ENCODE data around the gene CAMK2B.

CAMK2B gene

DNA sequence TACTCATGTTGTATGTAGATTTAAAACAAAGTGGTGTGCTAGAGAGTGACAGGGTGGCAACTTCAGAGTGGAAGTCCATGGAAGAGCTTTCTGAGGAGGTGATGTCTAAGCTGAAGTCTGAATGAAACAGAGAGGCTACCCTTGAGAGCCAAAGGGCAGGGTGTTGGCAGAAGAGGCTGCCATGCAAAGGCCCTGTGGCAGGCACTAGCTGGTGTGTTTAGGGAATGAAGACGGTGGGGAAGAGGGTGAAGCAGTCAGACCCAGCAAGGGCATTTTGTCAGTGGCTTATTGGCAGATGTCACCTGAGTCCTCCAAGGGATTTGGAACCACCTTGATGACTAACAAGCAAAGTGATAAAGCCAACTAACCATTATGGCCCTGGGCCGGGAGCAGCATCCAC, 3.7 kb upstream of the CAMK2B start:
- DNase-seq = no peak

DNA sequence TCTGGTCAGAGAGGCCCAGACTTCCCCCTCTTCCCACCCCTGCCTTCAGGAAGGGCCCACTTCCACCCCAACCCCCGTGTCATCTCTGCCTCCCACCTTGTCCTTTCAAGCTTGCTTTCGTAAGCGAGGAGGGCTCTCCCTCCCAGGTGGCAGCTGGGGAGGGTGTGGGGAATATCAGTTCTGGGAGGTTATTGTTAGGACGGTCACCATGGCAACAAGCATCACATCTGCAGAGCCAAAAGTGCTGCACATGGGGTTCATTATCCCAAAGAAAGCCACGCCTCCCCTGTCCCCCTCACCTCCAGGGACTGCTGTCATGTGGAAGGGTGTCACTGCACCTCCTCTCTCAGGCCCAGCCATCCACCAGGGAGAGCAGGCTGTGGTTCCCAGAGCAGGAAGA, 2.6 kb upstream of the CAMK2B start:
- no peak for DNase-seq

DNA sequence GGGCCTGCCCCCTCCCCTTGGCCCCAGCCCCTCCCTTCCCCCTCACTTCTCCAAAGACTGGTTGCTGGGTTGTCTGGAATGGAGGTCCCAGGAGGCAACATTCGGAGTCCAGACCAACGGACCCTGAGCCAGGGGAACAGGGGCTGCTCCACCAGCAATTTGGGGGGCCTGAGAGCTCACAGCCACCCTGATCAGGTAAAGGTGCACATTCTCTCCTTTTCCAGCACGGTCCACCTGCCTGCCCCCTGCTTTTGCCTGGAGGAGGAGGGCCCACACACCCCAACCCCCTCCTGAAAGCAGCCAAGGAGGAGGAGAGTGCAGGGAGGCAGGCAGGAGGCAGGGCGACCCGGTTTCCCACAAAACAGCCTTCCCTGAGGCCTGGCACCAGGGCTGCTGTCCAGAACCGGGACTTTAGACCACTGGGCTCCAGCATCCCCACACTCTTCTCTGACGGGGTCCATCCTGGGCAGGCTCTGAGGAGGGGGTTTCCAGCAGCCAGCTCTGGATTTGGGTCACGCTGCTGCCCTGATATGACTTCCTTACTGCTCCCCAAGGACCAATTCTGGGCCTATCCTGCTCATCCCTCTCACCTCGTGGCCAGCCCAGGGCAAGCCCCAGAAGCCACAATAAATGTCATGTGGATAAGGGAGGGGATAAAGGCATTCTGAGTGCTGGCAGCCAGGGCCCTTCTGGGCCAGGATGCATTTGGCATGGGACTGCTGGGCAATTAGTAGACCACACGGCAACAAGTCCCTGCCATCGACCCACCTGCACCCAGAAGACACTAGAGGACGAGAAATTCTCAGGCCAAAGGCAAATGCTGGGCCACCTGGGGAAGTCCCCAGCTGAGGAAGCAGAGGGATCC, 1.1 kb upstream of the CAMK2B start:
- no peak for DNase-seq

DNA sequence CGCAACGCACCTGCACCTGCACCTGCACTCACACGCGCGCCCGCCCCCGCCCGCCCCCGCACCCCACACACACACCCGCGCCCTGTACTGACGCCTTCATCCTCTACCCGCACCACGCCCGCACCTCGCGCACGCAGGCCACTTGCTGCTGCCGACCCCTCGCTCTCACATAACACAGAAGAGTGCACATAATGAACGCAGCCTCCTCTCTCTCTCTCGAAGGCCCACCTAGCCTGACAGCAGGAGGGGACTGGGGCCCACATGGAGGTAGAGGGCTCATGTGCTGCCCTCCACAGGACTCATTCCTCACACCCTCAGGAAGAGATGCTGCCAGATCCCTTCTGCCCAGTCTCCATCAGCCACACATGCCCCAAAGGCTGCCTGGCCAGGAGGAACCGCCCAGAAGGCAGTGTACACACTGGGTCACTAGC, 432 bp upstream of the CAMK2B start:
- no peak for DNase-seq

DNA sequence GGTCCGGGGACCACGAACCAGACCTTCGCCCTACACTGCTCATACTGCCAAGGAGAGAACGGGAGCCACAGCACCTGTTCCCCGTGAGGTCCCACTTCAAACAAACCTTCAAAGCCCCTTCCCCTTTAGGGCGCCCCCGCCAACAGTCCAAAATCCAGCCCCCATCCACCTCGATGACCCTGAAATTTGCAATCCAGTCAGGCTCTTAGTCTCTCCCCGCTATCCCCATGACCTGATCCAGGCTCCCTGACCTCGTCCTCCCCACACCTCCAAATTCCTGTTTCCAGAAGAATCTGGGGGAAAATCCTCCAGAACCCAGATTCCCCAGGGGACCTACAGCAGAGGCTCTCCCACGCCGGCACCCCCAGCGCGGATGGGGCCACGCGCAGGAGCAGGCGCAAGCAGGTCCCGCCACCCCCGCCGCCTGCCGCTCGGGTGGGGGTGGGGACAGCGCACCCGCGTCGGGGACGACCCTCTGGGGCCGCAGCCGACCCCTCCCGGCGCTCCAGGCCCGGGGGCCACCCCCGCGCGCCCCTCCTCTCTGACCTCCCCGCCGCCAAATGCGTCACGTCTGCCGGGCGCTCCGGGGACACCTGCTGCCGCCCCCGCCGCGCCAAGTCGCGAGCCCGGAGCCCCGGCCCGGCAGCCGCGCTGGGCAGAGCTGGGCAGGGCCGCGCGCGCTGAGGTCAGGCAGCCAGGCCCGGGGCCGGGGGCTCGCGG, 753 bp downstream of the CAMK2B start:
- no peak for DNase-seq

DNA sequence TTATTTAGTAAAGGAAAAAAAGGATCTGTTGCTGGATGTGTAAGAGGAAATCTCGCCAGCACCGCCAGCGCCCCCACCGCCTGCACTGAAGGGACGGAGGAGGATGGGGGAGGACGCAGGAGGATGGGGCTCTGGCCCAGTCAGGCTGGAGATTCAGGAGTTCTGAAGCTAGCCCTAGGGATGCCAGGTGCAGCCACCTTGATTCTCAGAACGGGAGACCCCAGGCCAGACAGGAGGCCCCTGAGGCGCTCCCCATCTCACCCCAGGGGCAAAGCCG, 1.3 kb downstream of the CAMK2B start:
- DNase-seq = no peak

DNA sequence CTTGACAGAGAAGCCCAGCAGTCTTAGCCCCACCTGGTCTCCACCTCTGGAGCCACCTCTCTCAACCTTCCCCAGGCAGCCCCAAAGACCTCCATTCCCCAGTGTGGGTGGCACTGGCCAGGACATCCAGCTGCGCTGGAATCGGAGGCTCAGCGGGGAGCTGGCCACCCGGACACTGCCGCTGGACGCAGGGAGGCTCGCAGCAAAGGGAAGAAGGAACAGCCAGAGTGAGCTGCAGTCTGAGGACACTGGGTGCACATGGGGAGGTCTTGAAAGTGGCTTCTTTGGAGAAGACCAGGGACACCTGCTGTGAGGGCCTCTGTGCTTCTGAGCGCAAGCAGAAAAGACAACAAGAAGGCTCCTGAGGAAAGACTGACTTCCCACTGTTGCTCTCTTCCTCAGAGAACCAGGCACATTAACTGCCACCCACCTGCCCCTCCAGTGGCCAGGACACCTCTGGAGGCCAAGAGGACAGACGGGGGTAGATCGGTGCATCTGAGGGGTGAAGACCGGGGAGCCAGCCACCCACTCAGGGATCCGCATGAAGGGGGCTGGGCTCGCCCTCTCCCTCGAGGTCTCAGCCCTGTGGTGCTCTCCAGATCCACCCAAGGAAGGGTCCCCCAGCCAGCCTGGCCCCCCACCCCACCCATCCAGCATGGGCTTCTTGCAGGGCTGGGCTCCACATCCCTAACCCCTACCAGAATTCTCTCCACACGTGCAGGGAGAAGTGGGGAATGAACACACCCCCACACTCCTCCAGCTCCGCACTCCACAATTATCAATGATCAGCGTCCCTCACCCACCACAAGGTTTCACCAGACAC, 1.8 kb downstream of the CAMK2B start:
- no peak for DNase-seq

DNA sequence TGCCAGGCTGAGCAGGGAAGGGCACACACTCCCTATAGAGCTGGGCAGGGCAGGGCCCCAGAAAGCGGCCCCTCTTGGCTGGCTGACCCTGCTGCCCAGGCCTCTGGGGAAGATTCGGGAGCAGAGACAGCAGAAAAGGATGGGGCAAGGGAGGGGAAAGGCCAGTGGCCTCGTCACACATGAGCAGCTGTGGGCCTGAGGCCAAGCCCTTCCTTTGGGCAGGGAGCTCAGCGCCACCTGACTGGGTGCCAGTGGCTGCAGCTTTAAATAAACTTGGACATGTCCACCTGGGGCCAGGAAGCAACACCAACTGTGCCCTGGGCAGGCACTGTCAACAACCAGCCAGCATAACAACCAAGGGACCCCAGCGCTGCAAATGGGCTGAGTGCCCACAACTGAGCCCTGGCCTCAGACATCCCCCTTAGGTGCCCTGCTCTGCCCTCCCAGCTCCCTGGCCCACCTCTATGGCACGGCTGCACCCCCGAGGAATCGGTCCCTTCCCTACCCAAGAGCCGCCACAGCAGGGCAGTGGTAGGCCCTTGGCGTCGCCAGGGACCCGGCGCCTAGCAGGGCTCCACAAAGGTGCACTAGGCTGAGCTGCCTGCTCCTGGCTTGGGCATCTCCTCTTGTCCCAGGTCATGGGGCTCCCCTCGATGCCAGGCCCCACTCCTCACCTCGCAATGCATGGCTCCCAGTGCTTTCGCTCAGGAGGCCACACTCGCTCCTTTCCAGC, 2.6 kb downstream of the CAMK2B start:
- no peak for DNase-seq

DNA sequence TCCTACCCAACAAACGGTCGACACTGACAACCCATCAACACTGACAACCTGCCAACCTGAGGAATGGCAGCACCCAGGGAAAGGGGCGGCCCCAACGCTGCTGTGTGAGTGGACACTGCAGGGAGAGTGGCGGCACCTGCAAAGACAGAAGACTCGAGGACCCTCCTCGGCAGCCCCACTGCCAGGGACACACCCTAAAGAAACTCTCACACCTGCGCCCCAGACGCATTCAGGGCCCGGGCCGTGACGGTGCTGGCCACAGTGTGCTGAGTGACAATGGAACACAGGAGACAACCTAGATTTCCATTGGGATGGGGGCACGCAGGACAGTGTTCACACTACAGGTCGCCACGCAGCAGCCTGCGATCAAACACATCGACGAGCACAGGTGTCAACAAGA, 3.6 kb downstream of the CAMK2B start:
- DNase-seq = no peak

DNA sequence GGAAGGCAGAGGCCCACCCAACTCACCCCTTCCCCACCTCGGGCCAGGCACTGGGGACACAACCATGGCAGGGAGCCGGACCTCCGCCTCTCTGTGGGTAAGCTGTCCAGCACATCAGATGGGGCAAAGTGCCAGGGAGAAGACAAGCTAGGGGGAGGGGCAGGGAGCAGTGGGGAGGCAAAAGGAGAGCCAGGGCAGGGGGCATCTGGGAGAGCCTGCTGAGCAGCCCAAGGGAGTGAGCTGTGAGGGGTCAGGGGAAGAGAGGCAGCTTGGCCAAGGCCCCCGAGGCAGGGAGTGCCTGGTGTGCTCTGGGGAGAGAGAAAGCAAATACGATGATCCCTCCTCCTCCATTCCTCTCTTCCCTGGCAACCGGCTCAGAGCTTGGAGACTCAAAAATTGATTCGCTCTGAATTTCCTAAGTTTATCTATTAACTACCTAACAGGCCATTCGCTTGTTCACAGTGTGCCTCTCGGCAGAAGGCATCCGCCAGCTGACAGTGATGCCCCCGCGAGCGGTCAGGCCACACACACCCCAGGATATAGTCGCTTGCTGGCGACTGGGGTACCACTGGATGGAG, 4.5 kb downstream of the CAMK2B start:
- no peak for DNase-seq

DNA sequence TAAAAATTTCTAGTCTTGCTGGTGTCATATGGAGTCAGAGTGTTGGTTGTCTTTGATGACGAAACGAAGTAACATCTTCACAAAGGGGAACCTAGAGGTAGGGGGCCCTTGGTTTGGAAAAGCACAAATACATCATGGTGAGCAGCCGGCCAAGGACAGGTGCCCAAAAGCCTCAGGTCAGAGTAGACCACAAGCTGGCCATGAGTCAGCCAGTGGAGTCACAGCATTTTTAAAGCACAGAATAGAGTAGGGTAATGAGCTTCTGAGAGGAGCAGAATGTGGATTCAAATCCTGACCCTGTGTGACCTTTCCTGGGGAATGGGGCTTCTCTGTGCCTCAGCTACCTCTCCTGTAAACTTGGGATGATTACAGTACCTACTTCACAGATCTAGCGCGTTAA, 5.3 kb downstream of the CAMK2B start:
- DNase-seq = no peak

DNA sequence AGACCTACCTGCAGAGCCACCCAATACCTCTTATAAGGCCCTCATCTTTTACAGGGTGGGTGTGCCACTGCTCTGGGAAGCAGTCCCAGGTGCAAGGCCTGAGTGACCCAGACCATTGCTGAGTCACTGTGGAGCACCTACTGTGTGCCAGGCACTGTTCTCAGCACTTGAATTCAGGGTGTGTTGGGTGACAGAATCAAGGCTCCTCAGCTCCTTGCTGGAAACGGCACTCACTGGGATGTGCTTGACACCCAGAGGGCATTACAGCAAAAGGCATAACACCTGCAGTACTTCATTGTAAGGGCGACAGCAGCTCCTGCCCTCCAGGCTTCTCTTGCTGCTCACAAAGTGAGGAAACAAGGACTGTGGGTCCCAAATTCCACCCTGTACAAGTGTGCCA, 7.1 kb downstream of the CAMK2B start:
- DNase-seq = no peak

DNA sequence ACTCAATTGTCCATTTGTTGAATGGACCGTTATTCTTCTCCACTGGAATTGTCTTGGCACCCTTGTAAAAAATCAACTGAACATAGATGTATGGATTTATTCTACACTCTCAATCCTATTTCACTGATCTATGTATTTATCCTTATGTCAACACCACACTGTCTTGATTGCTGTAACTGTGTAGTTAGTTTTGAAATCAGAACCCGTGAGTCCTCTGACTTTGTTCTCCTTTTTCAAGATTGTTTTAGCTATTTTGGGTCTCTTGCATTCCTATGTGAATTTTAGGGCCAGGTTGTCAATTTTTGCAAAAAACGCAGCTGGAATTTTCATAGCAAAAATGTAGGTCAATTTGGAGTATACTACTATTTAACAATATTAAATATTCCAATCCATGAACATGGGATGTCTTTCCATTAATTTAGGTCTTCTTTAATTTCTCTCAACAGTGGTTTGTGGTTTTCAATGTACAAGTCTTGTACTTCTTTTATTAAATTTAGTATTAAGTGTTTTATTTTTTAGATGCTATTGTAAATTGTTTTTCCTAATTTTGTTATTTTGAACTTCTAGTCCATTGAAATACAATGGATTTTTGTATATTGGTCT, 10.0 kb downstream of the CAMK2B start:
- no peak for DNase-seq

DNA sequence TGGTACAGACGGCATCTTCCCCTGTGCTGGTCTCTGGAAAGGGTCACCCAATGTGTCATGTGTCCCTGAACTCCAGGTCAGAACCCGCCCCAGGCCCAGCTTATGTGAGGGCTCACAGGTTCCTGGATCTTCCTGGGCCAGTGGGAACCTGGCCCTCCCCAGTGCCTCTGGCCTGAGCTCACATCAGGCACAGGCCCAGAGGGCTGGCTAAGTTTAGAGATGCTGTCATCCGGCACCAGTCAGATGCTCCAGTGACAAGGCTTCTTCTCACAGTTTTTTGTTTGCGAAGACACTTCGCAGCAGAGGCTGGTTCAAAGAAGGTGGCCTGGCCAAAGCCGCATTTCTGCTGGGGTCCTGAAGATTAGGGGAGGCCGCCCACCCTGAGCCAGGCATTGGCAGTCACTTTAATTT, 11.8 kb downstream of the CAMK2B start:
- DNase-seq = no peak

DNA sequence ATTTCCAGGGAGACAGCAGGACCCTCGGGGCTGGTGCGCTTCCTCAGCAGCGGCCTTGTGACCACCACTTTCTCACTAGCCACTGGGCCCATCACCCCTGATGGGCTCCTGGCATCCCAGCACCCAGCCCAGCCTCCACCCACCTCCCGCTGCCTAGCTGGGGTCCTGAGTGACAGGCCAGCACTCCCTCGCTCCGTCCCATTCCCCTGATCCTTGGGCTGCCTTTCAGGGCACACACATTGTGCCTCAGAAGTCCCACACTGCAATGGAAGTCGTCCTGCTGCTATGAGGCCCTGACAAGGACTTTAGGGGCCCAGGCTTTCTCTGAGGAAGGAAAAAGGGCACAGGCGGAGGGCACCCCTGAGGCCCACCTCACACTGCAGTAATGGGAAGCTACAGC, 12.4 kb downstream of the CAMK2B start:
- DNase-seq = no peak

DNA sequence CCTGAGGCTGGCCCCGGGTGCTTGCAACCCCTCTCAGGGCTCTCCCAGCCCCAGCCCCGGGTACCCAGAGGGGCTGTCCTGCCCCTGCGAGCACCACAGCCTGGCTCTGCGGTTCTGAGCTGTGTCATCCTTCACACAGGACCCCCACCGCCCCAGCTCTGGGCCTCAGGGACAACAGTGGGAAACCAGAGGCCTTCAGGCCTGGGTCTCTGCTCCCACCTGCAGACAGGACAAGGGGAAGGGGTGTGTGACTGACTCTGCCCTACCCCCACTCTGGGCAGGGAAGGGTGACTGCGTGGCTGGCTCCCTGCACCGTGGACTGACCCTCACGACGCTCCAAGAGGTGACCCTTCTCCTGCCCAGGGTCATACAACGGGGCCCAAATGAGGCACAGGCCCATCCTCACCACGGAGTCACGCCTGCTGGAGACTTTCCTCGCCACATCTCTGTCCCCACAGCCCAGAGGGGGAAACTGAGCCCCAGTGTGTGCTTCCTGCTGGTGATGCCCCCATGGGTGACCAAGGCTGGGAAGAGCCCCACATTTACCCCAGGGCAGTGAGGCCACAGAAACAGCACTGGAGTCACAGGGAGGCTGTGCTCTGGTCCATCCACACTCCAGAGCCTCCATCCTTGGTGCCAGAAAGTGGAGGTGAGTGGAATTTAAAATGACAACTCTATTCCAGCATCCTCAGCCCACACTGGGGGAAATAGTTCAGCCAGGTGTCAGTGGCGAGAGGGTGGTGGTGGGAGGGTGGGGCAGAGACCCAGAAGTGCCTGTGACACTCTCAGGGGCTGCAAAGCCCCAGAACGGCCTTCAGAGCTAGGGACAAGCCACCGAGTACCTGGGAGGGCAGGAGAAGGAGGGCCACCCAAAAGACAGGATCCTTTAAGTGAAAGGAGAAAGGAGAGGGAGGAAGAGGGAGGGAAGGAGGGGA, 13.6 kb downstream of the CAMK2B start:
- DNase-seq = no peak

DNA sequence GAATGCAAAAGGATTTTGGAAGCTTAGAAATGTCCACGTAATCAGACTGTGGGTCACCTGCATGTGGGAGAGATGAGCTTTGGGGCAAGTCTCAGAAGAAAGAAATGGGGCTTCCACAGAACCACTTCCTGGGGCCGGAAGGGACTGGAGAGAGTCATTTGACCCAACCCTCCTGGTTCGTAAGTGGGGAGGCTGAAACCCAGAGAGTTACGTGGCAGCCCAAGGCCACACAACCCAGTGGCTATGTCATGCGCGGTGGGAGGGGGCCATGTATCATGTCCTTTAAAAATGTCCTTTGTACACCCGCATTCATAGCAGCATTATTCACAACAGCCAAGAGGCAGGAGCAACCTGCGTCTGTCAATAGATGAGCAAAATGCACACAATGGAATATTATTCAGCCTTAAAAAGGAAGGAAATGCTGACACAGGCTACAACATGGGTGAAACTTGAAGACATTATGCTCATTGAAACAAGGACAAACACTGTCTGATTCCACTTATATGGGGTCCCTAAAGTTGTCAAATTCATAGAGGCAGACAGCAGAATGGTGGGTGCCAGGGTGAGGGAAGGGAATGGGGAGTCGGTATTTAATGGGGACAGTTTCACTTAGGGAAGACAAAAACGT, 15.1 kb downstream of the CAMK2B start:
- DNase-seq = no peak

DNA sequence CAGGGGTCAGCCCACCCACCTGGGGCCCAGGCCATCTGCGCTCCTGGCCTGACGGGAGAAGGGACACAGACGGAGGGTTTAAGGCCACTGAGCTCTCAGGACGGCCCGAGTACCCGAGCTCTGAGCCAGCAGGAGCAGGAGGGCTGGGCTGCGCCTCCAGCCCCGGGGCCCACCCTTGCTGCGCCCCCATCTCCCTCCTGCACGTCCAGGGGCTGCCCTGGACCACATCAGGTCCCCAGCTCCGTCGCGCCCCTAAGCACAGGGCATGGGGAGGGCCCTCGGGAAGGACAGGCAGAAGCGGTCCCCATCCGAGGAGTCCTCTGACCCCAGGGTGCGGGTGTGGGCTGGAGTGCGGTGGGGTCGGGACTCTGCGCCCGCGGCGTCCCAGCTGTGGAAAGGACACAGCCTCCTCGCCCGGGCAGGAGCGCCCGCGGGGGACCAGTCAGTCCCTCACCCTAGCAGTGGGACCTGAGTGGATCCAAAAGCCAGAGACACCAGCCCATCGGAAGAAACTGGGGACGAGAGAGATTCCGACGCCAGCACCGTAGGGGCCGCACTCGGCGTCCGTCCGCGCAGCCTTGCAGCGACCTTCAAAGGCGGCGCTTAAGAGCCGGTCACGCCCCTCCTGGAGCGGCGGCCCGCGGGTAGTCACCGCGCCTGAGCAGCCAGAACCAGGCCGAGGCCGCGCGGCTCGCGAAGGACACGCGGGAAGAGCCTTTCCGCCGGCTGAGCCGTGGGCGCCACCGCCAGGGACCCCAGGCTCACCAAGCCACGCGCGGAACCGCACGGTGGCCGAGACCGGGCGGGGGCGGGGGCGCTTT, 15.9 kb downstream of the CAMK2B start:
- DNase-seq = peak; percentile 42

DNA sequence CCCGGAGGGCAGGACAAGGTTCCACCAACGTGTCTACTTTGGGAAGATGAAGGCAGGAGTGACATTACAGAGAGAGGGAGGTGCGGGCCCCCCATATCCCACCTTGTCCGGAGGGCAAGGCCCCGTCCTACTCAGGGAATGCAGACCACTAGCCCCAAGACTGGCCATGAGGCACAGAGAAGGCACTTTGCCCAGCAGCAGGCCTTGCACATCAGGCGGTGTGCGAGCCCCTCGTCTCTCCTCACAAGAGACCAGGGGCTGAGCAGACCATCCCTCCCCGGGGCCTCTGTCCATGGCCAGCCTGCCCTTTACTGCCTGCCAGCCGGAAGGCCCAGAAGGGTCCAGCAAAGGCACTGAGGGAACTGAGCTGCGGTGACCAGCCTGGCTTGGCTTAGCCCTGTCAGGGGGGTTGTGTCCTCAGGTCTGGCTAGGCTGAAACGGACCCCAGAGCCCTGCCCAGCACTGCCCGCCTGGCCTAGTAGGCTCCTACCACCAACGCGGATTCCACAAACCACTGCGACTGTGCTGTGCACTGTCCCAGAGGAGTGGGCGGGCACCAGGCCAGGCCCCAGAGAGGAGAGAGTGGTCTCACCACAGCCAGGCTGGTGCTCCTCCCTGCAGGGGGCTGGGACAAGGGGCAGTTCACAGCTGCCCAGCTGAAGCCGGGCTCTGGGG, 16.7 kb downstream of the CAMK2B start:
- peak; percentile 11 for DNase-seq

All from activated T-cell treated with anti-CD3 and anti-CD28 coated beads, Interleukin-2, amount 50 U/mL, for 1 hour (primary cell).